Left hindlimb (tissue), 1 donor: ENCODE results near the gene ZNF343.
"Not testable (repeated sequence)": the region's sequence is repeated elsewhere in the genome, so short reads cannot be mapped to it uniquely, and the experiment has no call there.

Experiments used
- DNase-seq: peaks from one replicate; pipeline ENCODE4 v3.0.0-alpha.2; 2018

Gene ZNF343

DNA sequence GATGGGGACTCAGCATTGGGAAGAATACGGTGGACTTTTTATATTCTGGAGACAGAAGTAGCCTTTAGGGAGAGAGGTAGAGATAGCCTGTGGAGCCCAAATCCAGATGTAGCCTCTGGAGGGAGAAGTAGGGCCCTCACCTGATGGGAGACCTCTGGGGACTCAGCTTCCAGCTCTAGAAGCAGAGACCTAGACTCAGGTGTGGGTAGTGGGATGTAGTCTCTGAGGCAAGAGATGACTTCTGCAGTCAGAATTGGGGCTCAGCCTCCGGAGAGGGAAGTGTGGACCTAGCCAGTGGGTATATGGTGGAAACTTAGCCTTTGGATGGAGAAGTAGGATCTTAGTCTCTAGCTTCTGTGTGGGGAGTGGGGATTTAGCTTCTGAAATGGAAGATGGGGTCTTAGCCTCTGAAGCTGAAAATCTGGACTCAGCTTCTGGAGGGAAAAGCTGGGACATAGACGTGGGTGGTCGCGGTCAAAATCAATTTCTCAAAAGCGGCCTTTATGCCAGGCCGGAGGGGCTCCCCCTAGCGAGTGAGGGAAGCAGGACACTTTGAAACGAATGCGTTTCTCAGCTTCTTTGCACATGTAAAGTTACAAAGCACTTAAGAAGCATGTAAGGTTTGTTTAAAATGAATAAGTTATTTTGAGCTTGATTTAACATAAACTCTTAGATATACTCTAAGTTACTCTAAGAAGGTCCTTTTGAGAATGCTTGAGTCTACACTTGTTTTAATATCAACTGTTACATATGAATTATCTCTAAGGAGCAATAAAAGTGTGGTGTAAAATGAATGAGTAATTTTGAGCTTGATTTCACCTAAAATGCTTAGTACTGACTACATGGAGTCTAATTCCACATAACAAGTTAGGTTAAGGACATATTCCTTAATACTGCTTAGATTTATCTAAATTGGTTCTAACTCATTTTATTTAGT, 12.9 kb upstream of the ZNF343 start:
- no peak for DNase-seq

DNA sequence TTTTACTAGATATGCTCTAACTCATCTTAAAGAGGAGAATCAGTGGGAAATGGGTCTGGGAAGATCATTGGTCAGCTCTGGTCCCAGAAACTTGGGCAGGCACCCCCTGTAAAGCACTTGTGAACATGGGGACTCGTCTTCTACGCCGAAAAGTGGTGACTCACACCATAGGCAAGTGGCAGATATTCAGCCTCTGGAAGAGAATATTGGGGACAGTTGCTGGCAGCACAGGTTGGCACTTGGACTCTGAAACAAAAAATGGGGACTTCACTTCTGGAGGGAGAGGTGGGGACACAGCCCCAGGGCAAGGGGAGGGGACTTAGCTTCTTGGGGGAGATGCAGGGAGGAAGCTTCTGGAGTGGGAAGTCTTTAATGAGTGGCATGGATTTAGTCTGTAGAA, 11.9 kb upstream of the ZNF343 start:
- DNase-seq: no peak

DNA sequence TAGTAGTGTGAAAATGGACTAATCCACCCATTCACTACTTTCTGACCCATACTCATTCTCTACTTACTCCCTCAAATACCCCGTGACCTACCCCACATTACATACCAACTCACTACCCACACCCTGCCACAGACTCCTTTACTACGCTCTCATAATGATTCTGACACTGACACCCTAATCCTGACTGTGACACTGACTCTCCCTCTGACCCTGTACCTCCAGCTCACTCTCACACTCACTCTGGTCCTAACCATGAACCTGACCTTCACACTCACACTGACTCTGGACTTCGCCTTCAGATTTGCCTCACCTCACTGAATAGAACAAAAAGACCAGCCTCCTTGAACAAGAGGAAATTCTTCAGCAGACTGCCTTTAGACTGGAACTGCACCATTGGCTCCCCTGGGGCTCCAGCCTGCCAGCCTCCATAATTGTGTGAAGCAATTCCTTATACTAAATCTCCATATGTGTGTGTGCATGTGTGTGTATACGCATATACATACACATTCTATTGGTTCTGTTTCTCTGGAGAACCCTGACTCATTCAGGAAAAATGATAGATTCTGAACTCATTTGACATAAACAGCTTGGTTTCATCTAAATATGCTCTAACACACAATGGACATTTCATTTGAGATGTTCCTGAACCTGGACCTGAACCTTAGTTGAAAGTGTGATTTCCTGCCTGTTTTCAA, 10.5 kb upstream of the ZNF343 start:
- DNase-seq: no peak

DNA sequence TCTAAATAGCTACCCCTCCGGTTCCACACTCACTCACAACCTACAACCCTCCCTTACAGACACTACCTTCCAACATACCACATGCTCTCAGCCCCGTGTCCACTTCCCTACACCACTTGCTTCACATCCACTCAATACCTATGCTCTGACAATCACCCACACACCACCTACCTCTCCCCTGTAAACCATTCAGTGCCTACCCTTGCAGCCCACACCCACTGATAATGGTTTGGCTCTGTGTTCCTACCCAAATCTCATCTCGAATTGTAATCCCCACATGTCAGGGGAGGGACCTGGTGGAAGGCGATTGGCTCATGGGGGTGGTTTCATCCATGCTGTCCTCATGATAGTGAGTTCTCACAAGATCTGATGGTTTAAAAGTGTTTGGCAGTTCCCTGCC, 9.8 kb upstream of the ZNF343 start:
- no peak for DNase-seq

DNA sequence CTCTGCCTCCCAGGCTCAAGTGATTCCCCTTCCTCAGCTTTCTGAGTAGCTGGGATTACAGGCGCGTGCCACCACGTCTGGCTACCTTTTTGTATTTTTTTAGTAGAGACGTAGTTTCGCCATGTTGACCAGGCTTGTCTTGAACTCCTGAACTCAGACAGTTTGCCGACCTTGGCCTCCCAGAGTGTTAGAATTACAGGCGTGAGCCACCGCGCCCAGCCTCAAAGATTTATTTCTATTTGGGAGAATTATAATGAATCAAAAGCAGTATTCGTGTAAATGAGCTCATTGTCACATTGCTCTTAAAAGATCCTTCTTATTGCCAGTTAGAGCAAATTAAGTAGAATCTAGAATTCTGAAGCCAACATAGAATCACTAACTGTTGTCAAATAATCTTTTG, 9.4 kb upstream of the ZNF343 start:
- no peak for DNase-seq

DNA sequence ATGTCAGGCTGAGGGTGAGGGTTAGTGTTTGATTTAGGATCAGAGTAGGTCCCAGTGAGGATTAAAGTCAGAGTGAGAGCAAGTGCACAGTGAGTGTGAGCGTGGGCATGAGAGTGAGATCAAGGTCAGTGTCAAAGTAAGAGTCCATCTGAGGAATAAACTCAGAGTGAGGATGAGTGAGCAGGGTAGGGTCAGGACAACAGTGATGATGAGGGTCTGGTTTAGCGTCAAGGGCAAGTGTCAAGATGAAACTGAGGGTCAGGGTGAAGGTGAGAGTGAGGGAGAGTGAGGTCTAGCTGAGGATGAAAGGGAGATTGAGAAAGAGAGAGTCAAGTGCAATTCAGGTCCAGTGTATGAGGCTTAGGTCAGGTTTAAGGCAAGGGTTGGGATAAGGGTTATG, 7.7 kb upstream of the ZNF343 start:
- no peak for DNase-seq

DNA sequence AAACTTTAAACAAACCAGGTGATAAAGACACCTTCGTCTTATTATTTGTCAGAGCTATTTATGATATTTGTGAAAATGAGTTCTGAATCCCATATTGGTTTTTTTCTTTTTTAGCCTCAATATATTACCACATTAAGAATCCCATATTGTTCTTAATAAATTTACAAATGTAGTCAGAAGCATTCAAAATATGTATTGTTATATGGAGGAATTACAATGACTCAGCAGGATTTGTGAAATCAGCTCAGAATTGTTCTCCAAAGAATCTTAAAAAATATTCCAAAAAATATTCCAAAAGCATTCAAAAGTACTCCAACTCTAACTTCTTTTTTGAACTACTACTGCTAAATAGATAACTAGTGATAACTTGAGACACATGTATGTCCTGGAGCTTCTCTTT, 6.5 kb upstream of the ZNF343 start:
- no peak for DNase-seq

DNA sequence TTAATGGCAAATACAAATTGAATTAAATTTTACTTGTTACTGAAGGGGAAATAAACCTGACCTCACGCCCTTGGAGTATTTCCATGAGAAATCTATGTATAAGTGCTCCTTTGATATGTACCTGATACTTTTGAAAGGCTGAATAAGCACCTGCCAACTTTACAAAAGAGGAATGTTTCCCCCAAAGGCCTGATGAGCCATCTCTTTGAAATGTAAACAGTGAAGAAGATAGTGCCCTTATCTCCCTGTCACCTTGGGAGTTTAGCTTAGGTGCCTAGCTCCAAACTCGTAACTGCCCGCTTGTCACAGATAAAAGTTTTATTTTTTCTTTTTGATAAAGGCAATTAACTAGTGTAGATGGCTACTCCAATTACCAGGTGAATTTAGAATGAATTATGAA, 1.1 kb upstream of the ZNF343 start:
- no peak for DNase-seq

DNA sequence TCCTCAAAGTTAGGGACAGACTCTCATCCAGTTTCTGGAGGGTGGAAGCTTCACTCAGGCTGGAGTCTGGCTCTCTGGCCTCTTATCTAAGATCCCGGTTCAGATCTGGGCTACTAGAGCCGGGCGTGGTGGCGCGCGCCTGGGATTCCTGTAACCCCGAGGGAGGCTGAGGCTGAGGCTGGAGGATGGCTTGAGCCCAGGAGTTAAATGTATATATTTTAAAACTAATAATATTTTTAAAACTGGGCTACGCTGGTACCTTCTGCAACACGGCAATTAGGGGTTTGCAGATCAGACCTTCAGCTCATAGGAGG, 710 bp upstream of the ZNF343 start:
- no peak for DNase-seq

DNA sequence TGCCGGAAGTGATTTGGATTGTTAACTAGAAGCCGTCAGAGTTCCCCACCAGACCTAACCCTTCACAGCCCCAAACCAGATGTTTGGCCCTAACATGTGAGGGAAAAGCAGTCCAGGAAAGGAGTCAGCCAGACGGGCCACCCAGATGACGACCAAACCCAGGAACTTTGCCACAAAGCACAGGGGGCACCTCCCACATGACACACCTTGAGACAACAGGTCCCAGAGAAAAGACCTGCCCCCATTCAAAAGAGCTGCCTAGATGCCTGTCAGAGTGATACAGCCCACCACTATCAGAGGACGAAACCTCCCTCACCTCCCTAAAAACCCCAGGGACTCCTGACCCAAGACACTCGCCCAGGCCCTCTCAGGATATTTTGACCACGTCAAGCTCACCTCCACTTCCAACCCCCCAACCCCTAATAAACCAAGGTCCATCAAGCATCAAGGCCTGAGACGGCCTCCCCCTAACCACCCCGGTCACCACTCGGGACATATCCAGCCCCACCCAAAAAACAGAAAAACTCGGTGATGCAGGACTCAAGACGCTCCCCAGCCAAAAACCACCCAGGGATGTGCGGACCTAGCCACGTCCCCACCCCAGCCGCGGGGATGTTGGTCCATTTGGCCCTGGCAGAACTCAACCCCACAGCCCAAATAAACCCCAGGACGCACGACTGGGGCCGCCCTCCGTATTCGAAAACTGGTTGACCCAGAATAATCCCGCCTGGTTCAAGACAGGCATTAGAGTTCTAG, 662 bp downstream of the ZNF343 start:
- no peak for DNase-seq

DNA sequence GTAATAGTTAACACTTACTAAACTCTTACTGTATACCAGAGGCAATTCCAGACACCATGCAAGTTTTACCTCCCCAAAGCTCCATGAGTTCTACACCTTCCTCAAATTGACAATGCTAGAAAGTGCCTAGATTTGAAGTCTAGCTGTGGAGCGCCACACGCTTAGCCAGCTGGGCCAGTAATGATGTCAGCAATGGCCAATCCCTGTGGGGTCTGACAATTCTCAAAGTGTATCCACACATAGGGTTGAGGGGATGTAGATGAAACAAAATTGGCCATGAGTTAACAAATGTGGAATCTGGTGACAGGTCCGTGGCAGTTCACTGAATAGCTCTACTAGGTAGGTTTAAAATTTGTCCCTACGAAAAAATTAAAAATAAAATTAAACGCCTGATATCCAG, 1.3 kb downstream of the ZNF343 start:
- no peak for DNase-seq

DNA sequence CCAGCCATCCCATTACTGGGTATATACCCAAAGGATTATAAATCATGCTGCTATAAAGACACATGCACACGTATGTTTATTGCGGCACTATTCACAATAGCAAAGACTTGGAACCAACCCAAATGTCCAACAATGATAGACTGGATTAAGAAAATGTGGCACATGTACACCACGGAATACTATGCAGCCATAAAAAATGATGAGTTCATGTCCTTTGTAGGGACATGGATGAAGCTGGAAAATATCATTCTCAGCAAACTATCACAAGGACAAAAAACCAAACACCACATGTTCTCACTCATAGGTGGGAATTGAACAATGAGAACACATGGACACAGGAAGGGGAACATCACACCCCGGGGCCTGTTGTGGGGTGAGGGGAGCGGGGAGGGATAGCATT, 2.3 kb downstream of the ZNF343 start:
- DNase-seq: not testable (repeated sequence)

DNA sequence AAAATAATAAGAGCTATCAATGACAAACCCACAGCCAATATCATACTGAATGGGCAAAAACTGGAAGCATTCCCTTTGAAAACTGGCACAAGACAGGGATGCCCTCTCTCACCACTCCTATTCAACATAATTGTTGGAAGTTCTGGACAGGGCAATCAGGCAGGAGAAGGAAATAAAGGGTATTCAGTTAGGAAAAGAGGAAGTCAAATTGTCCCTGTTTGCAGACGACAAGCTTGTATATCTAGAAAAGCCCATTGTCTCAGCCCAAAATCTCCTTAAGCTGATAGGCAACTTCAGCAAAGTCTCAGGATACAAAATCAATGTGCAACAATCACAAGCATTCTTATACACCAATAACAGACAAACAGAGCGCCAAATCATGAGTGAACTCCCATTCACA, 3.9 kb downstream of the ZNF343 start:
- not testable (repeated sequence) for DNase-seq

DNA sequence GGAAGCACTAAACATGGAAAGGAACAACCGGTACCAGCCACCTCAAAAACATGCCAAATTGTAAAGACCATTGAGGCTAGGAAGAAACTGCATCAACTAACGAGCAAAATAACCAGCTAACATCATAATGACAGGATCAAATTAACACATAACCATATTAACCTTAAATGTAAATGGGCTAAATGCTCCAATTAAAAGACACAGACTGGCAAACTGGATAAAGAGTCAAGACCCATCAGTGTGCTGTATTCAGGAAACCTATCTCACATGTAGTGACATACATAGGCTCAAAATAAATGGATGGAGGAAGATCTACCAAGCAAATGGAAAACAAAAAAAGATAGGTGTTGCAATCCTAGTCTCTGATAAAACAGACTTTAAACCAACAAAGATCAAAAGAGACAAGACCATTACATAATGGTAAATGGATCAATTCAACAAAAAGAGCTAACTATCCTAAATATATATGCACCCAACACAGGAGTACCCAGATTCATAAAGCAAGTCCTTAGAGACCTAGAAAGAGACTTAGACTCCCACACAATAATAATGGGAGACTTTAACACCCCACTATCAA, 5.8 kb downstream of the ZNF343 start:
- not testable (repeated sequence) for DNase-seq

DNA sequence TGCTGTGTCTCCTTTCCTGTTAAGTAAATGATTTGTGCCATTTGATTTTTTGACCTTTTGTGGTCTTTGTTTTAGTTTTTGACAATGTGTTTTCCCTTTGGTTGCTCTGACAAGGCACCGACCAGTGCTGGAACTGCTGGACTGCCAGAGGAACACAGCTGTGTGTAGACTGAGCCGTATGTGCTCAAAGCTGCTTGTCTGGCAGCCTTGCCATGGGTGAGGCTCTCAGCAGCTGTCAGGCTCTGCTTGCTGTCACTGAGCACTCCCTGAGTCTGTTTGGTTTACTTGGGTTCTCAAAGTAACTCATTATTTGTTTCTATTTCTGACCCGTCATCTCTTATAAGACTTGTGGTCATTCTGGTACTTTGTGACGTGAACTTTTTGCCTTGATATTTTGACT, 23.1 kb downstream of the ZNF343 start:
- DNase-seq: peak; percentile 40

DNA sequence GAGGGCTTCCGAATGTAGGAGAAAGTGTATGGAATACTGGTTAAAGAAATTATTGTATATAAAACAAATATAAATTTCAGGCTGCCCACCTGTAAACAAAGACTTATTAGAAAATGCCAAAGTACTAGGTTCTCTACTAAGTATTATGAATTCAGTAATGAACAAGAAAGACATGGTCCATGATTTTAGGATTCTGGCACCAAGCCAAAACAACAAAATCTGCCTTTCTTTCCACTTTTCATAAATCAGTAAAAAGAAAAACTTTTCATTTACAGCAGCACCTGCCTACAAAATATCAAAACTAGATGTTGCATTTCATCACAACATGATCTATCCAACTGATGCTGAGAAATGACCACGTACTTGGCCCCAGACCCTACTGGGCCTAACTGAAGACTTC, 23.6 kb downstream of the ZNF343 start:
- DNase-seq: no peak

DNA sequence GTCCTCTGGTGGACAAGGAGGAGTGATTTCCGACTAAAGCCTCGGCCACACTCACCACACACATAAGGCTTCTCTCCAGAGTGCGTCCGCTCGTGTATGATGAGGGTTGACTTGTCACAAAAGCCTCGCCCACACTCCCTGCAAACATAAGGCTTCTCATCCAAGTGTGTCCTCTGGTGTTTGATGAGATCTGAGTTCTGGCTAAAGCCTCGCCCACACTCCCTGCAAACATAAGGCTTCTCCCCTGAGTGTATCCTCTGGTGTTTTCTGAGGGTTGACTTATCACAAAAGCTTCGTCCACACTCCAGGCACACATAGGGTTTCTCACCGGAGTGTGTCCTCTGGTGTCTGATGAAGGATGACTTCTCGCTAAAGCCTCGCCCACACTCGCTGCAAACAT, 25.2 kb downstream of the ZNF343 start:
- no peak for DNase-seq

DNA sequence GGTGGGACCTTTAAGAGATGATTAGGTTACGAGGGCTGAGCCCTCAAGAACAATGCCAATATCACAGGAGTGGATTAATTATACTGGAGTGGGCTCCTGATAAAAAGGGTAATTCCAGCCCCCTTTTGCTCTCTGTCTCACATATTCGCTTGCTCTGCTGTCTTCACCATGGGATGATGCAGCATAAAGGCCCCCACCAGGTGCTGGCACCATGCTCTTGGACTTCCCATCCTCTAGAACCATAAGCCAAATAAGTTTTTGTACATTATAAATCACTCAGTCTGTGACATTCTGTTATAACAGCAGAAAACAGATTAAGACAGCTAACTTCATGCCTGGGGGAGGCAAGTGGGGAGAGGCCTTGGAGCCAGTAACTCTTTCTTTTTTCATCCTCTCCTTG, 28.3 kb downstream of the ZNF343 start:
- DNase-seq: no peak

DNA sequence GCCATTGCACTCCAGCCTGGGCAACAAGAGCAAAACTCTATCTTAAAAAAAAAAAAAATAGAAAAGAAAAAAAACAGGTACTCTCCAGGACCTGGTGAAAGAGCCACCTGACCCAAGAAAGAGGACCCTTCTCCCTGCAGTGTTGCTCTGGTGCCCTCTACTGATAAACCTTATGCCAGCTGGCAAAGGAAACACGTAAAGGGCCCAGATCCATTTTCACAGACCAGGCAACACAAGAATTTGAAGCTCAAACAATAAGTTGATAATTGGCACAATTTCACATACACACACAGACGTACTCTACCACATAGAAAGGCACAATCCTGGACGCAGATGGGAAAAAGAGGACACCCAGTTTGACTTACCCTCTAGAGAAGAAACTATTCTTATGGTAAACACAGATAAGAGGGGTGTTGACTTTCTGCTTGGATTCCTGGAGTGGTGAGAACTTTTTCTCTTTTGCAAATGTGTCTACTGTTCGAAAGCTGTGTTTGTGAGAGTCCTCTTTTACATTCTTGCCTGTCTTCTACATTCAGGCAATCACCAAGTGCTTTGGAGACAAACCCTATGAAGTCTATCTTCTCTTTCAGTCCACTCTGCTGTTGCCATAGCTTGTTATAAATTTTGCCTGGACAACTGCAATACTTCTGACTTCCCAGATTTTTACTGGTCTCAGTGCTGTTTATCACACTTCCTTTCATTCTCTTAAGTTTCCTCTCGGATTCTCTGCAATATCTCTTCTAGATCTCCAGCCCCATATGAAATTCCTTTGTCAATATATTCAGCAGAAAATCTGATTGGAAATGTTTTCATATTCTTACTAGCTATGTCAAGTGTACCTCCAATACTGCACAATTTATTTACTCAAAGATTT, 31.7 kb downstream of the ZNF343 start:
- no peak for DNase-seq

DNA sequence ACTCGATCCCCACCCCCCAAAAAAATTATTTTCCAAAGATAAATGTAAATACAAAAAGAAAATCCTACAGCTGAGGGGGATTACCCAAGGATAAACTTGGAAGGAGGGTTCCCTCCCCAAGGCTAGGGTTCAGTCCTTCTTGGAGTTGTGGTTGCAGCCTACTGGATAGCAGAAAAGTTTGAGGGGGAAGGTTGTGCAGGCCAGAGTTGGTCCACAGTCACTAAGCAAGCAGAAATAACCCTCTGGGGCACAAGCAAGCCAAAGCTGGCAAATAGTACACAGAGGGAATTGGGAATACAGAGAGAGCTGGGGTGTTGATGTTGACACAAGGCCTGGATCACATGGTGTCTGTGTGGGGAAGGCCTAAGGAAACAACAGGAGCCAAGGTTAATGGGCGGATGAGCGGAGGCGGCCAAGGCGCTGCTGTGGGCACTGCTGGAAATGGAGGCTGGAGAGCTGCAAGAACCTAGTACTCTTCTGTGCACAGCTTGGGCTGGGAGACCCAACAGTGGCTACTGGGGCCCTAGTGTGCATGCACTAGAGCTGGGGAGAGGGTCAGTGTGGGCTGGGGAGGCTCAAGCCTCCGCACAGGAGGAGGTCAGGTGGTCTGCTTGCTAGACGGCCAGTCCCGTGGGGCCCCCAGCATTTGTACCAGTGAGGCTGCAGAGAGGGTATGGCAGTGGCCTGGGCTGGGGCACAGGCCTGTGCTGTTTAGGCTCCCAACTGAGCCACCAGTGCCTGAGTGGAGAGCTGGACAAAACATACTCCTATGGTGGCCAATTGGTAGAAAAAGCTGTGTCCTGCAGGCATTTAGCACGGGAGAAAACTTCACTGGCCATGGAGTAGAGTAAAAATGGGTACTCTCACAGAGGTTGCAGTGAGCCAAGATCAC, 32.6 kb downstream of the ZNF343 start:
- no peak for DNase-seq

DNA sequence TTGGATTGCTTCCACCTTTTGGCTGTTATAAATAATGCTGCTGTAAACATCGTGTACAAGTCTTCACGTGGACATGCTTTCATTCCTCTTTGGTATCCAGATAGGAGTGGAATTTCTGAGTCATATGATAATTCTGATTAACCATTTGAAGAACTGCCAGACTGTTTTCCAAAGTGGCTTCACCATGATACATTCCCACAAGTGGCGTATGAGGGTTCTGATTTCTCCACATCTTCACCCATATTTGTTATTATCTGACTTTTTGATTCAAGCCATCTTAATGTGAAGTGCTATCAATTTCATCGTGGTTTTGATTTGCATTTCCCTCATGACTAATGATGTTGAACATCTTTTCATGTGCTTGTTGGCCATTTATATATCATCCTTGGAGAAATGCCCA, 35.2 kb downstream of the ZNF343 start:
- no peak for DNase-seq
